ENCODE results near the gene PATZ1. TPM values are rescaled to one million over a fixed set of nuclear protein-coding genes. Genes with fewer than 3 reads are reported as not detected.

Gene PATZ1
- total and polyA plus RNA-seq, 12 donors, result 6.6 to 16.9 (median 13.3) TPM

DNA sequence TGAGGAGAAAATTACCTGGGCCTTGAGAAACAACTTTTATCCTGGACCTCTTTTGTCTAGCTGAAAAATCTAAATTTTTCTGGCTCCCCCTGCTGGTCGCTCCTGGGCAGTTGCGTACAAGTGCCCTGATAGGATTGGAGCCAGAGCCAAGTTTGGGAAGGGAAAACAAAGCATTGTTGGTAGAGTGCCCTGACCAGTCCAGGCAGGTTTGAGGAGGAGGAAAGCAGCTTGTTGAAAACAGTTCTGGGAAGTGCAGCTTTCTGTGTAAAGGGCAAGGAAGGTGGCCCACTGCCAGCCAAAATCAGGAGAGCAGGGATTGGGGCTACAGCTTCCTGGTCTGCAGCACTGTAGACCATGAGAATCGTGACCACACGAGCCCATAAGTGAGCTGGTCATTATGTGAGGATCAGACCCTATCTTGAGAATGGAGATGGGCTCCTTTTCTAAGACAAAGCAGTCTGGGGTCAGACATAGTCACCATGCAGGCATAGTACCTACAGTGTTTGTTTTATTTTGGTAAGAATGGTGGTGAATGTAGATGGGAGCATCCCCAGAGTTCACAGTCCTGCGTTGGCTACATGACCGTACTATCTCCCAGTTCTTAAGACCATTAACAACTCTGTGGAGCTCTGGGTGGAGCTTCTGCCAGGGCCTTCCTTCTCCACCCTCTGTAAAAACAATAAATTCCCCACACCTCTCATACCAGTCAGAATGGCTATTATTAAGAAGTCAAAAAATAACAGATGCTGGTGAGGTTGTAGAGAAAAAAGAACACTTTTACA, 32.6 kb downstream of the PATZ1 start:
- no peaks in the 10 kb centered on the region for H3K27me3 ChIP-seq
- TF ChIP-seq, protein P1, sequence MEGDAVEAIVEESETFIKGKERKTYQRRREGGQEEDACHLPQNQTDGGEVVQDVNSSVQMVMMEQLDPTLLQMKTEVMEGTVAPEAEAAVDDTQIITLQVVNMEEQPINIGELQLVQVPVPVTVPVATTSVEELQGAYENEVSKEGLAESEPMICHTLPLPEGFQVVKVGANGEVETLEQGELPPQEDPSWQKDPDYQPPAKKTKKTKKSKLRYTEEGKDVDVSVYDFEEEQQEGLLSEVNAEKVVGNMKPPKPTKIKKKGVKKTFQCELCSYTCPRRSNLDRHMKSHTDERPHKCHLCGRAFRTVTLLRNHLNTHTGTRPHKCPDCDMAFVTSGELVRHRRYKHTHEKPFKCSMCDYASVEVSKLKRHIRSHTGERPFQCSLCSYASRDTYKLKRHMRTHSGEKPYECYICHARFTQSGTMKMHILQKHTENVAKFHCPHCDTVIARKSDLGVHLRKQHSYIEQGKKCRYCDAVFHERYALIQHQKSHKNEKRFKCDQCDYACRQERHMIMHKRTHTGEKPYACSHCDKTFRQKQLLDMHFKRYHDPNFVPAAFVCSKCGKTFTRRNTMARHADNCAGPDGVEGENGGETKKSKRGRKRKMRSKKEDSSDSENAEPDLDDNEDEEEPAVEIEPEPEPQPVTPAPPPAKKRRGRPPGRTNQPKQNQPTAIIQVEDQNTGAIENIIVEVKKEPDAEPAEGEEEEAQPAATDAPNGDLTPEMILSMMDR (IDR thresholded peaks at IDR 0.05), result peak; percentile 83 to 91 (median 89)
- peaks cover 0 to 10% (median 0%) of the 10 kb centered on the region in 11 donors for H3K9me3 ChIP-seq
- WGBS, 2 donors, result 29 to 39% methylated on average over 6 of the region's 6 CpGs
- intact Hi-C loops (cut with DNase I), result loop anchor here in 2 of 10 donors (1.0 to 2.0 kb wide), 2 partner anchors 21 kb away; partner anchors contain the start of gene PIK3IP1 (in 2 of the 2)
- peaks cover 0 to 13% (median 11%) of the 10 kb centered on the region in 9 donors for H3K4me1 ChIP-seq
- H3K4me3 ChIP-seq, result no peak overlapping the region
- H3K27ac ChIP-seq, result peak overlapping the region in 8 of 10 donors; percentile 51 to 72 (median 57)
- no peaks in the 10 kb centered on the region for H3K36me3 ChIP-seq
- ATAC-seq (peak; percentile 91 to 97 (median 95)), DNase-seq (peak; percentile 59 to 85)

GRCh38 chr22:31308181-31308580, 38.0 kb downstream of the PATZ1 start:
- DNase-seq (no peak), ATAC-seq (no peak)
- intact Hi-C loops (cut with DNase I), result no loop called here
- Histone ChIP-seq H3K9me3 (no peaks in the 10 kb centered on the region), H3K4me3 (no peak overlapping the region), H3K36me3 (no peaks in the 10 kb centered on the region), H3K4me1 (peaks cover 0 to 4% (median 3%) of the 10 kb centered on the region in 9 donors), H3K27ac (no peak overlapping the region), H3K27me3 (no peaks in the 10 kb centered on the region)
- TF ChIP-seq, protein P1 (IDR thresholded peaks at IDR 0.05), result no peak

DNA sequence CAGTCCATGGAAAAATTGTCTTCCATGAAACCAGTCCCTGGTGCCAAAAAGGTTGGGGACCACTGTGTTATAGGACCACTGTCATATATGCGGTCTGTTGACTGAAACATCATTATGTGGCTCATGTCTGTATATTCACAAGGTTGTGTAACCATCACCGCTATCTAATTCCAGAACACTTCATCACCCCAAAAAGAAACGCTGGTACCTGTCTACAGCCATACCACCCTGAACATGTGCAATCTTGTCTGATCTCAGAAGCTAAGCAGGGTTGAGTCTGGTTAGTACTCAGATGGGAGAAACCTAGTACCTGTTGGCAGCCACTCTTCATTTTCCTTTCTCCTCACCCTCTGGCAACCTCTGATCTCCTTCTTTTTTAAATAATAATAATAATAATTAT, 41.0 kb downstream of the PATZ1 start:
- no peak for DNase-seq
- Histone ChIP-seq H3K36me3 (no peaks in the 10 kb centered on the region), H3K27ac (no peak overlapping the region), H3K4me3 (no peak overlapping the region), H3K27me3 (no peaks in the 10 kb centered on the region), H3K9me3 (no peaks in the 10 kb centered on the region), H3K4me1 (no peaks in the 10 kb centered on the region)
- intact Hi-C loops (cut with DNase I), result no loop called here
- no peak for ATAC-seq
- WGBS, 2 donors, result 88 to 89% methylated on average over 3 of the region's 3 CpGs
- TF ChIP-seq, protein P1 (IDR thresholded peaks at IDR 0.05), result no peak

- TF ChIP-seq, protein P1 (IDR thresholded peaks at IDR 0.05), result no peak
- ATAC-seq (no peak), DNase-seq (no peak)
- H3K9me3 ChIP-seq, result no peaks in the 10 kb centered on the region
- H3K36me3 ChIP-seq, result no peaks in the 10 kb centered on the region
- no peaks in the 10 kb centered on the region for H3K4me1 ChIP-seq
- WGBS, 2 donors, result 84 to 94% methylated on average over 3 of the region's 3 CpGs
- no peaks in the 10 kb centered on the region for H3K27me3 ChIP-seq
- intact Hi-C loops (cut with DNase I), result no loop called here
- H3K4me3 ChIP-seq, result no peak overlapping the region
- no peak overlapping the region for H3K27ac ChIP-seq
Measured at GRCh38 chr22:31302537-31302936, 43.6 kb downstream of the PATZ1 start.
